Peyer's patch (tissue), 4 donors: ENCODE measurements around the gene LIFR. TPM values are rescaled to one million over a fixed set of nuclear protein-coding genes. Genes with fewer than 3 reads are reported as not detected.
A peak's percentile ranks its signal among the peaks of the same experiment; 100 is the strongest.

Experiments used
- DNase-seq, 3 donors: peaks; one replicate each; pipeline ENCODE4 v3.0.0-alpha.2; 2017 to 2019
- H3K27ac ChIP-seq, 4 donors: fragments of 200-600 bp; sonication (generic); one replicate each; pipeline ENCODE4 v1.5.1; 2016 to 2019
- H3K27me3 ChIP-seq, 2 donors: fragments of 200-600 bp; sonication (generic); one replicate each; pipeline ENCODE4 v1.5.1; 2019
- H3K36me3 ChIP-seq, 3 donors: fragments of 200-600 bp; sonication (generic); one replicate each; pipeline ENCODE4 v1.5.1; 2016 to 2019
- H3K4me1 ChIP-seq, 4 donors: fragments of 200-600 bp; sonication (generic); one replicate each; pipeline ENCODE4 v1.5.1; 2016 to 2019
- H3K4me3 ChIP-seq, 4 donors: fragments of 200-600 bp; sonication (generic); 1 replicate in 3 of 4; 2 replicates in 1 of 4; pipeline ENCODE4 v1.5.1; 2016 to 2019; ENCODE audit warnings: mild to moderate bottlenecking in 1 of 4
- H3K9me3 ChIP-seq, 4 donors: fragments of 200-600 bp; sonication (generic); one replicate each; pipeline ENCODE4 v1.5.1; 2016 to 2019; ENCODE audit warnings: mild to moderate bottlenecking in 1 of 4
- CTCF ChIP-seq, 6 experiments: fragments of 450-650 bp in 4 of 6; fragments of 200-600 bp in 2 of 6; sonication (generic) in 1 of 6; IDR thresholded peaks; one replicate each; pipeline ENCODE4 v1.5.1; 2017 to 2019; ENCODE audit warnings: antibody characterized with exemption in 6 of 6, mild to moderate bottlenecking in 3 of 6, moderate library complexity in 1 of 6
- POLR2A ChIP-seq, 2 donors: fragments of 450-650 bp; IDR thresholded peaks; one replicate each; pipeline ENCODE4 v1.5.1; 2017; ENCODE audit warnings: antibody characterized with exemption in 2 of 2, mild to moderate bottlenecking in 2 of 2, moderate library complexity in 2 of 2
- total RNA-seq, 4 donors: library from RNA; depleted of rRNA; stranded (reverse); fragments of >200 nt; gene quantifications; one replicate each; pipeline ENCODE4 v1.1.0, GENCODE V29; 2016

LIFR gene
- total RNA-seq: 10 to 100 TPM; 10.7 to 98.2 (median 19.9) TPM

GRCh38 chr5:38556599-38557307, at the start of gene LIFR:
TSS of gene LIFR (minus strand) at chr5:38556646. CDS start at chr5:38530647, 25,999 bp downstream.
- H3K27me3 ChIP-seq: peaks cover 0 to 5% of the 10 kb centered on the region in 2 donors
- H3K4me1 ChIP-seq: peaks cover 0 to 5% (median 0%) of the 10 kb centered on the region in 4 donors
- H3K9me3 ChIP-seq: no peaks in the 10 kb centered on the region
- peak within 1 kb of the TSS; percentile 48 to 76 (median 57) for H3K4me3 ChIP-seq
- no peak for TF ChIP-seq POLR2A (IDR thresholded peaks at IDR 0.05)
- no peak for TF ChIP-seq CTCF (IDR thresholded peaks at IDR 0.05)
- no peaks in the 10 kb centered on the region for H3K36me3 ChIP-seq
- peak within 1 kb of the TSS; percentile 76 to 94 (median 82) for H3K27ac ChIP-seq
- peak in 2 of 3 donors; percentile 57 to 63 for DNase-seq

GRCh38 chr5:38605610-38606009, 49.2 kb upstream of the LIFR start:
- H3K4me1 ChIP-seq: no peaks in the 10 kb centered on the region
- H3K36me3 ChIP-seq: no peaks in the 10 kb centered on the region
- H3K27me3 ChIP-seq: no peaks in the 10 kb centered on the region
- no peak overlapping the region for H3K4me3 ChIP-seq
- no peak overlapping the region for H3K27ac ChIP-seq
- H3K9me3 ChIP-seq: no peaks in the 10 kb centered on the region
- no peak for DNase-seq
- TF ChIP-seq CTCF (IDR thresholded peaks at IDR 0.05) (no peak), POLR2A (IDR thresholded peaks at IDR 0.05) (no peak)

DNA sequence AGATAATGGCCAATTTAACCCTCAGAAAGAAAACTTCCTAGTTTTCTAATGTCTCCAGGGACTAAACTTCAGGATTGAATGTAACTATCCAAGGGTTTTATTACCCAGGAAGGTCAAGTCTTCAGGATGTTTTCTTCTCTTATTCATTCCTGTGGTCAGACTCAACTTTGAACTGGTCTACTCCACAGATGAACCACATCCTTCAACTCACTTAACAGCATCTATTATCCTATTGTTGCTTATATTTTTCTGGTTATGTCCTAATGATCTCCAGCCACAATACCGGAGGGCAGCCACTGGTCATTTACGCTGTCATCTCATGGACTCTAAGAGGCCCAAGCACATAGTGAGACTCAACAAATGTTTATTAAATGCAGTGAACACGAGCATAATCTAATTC, 47.2 kb upstream of the LIFR start:
- no peak for DNase-seq
- Histone ChIP-seq H3K27ac (no peak overlapping the region), H3K4me1 (no peaks in the 10 kb centered on the region), H3K36me3 (no peaks in the 10 kb centered on the region), H3K9me3 (no peaks in the 10 kb centered on the region), H3K4me3 (no peak overlapping the region), H3K27me3 (no peaks in the 10 kb centered on the region)
- no peak for TF ChIP-seq POLR2A (IDR thresholded peaks at IDR 0.05)
- TF ChIP-seq CTCF (IDR thresholded peaks at IDR 0.05): no peak

DNA sequence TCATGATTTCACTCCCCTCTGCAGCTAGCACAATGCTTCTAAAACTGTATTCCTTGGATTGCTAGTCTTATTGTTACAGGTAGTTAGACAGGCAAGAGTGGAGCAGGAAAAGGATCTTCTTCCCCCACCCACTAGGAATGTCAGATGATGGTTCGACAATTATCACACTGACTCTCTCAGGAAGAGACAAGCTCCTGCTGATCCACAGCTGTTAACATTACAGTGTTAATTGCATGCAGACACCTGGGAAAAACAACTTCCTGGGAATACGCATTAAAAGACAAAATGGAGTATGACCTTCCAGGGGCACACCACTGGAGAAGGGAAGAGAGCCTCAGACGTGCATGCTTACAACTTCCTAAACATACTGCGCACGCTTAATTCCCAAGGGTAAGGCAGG, 46.2 kb upstream of the LIFR start:
- no peak overlapping the region for H3K27ac ChIP-seq
- no peaks in the 10 kb centered on the region for H3K4me1 ChIP-seq
- no peaks in the 10 kb centered on the region for H3K27me3 ChIP-seq

DNA sequence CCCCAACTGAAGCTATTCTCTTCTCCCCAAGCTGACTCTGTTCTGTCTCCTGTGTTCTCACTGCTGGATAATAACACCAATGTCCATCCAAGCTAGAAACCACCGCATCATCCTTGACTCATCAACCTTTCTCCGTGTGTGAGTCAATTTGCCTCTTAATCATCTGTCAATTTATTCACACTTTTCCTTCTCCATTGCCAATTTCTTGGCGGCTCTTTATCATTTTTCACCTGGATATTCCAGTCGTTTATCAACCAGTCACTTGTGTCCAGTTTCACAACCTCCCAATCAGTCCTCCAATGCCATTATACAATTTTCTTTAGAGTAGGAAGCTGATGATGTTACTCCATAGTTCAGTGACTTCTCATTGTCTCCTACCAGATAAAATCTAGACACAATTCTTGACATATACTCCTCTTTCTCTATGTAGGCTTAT, 45.4 kb upstream of the LIFR start:
- H3K27ac ChIP-seq: no peak overlapping the region
- no peak for DNase-seq
- H3K27me3 ChIP-seq: no peaks in the 10 kb centered on the region
- no peaks in the 10 kb centered on the region for H3K9me3 ChIP-seq
- TF ChIP-seq POLR2A (IDR thresholded peaks at IDR 0.05): no peak
- no peaks in the 10 kb centered on the region for H3K36me3 ChIP-seq
- H3K4me1 ChIP-seq: no peaks in the 10 kb centered on the region
- no peak overlapping the region for H3K4me3 ChIP-seq

More for the DNA sequence above, 46.2 kb upstream of the LIFR start:
- DNase-seq: no peak
- Histone ChIP-seq H3K36me3 (no peaks in the 10 kb centered on the region), H3K4me3 (no peak overlapping the region), H3K9me3 (no peaks in the 10 kb centered on the region)
- TF ChIP-seq POLR2A (IDR thresholded peaks at IDR 0.05) (no peak), CTCF (IDR thresholded peaks at IDR 0.05) (no peak)

GRCh38 chr5:38601133-38601862, 44.9 kb upstream of the LIFR start:
- Histone ChIP-seq H3K4me1 (no peaks in the 10 kb centered on the region), H3K36me3 (no peaks in the 10 kb centered on the region), H3K9me3 (no peaks in the 10 kb centered on the region), H3K27me3 (no peaks in the 10 kb centered on the region), H3K4me3 (no peak overlapping the region), H3K27ac (no peak overlapping the region)
- DNase-seq: no peak
- TF ChIP-seq CTCF (IDR thresholded peaks at IDR 0.05) (no peak), POLR2A (IDR thresholded peaks at IDR 0.05) (no peak)
